Lower leg skin (tissue), 4 donors: ENCODE measurements around the gene APCDD1. TPM values are rescaled to one million over a fixed set of nuclear protein-coding genes. Genes with fewer than 3 reads are reported as not detected.

Source experiments
- DNase-seq, 2 donors: peaks; one replicate each; pipeline ENCODE4 v3.0.0-alpha.2; 2019; ENCODE audit warnings: low spot score in 2 of 2
- H3K4me3 ChIP-seq: fragments of 200-600 bp; sonication (generic); 2 replicates; pipeline ENCODE4 v1.5.1; 2017; ENCODE audit warnings: mild to moderate bottlenecking, low read depth; ENCODE audit not compliant: poor library complexity, severe bottlenecking
- POLR2A ChIP-seq, 2 donors: fragments of 450-650 bp; IDR thresholded peaks; one replicate each; pipeline ENCODE4 v1.6.1; 2016 to 2017; ENCODE audit warnings: antibody characterized with exemption in 2 of 2, mild to moderate bottlenecking in 1 of 2, moderate library complexity in 1 of 2
- WGBS, 2 donors: methylation state at CpG; one replicate each; pipeline ENCODE4 v1.1.5; 2018; 5-methylcytosine and 5-hydroxymethylcytosine counted together
- intact Hi-C: fragments of 100-400 bp; cut with DNase I; formaldehyde crosslinking; loops from one replicate; pipeline ENCODE4 v1.15.0; 2023; ENCODE audit warnings: low total_unique reads
- total RNA-seq, 4 donors: library from RNA; depleted of rRNA; stranded (reverse); fragments of >200 nt; gene quantifications; one replicate each; pipeline ENCODE4 v1.1.0, GENCODE V29; 2016
- TF ChIP-seq, protein P1 (sequence below), 3 donors: fragments of 450-650 bp; IDR thresholded peaks; one replicate each; pipeline ENCODE4 v1.5.1; 2016; ENCODE audit warnings: antibody characterized with exemption in 3 of 3, mild to moderate bottlenecking in 3 of 3, moderate library complexity in 2 of 3

APCDD1 gene
- total RNA-seq, 4 donors from 2014 or later: 76.6 to 192 (median 180) TPM

DNA sequence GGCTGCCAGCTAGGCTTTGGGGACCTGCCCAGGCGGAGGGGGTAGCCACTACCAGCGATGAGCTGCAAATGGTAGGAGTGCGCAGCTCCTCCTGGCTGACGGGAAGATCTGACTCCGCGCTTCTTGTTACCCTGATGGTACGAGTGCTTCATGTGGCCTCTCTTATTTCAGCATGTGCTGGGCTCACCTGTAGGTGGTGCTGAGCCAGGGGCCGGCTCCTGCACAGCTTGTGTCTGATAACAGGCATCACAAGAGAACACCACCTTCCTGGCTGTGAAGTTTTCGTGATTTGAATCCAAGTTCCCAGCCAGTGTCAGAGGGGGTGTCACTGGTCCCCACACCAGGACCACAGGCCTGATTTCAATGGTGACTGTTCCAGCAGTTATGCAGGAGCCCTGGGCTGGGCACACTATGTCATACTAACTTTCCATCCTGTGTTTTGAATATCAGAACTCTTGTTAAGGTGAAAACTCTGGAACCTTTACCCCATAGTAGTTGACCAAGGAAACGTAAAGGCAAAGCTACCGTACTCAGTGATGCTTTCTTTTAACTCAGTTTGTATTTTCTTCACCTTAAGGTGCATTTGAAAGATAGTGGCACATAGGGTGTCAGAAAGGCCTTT, 28.0 kb downstream of the APCDD1 start:
- WGBS, 2 donors: 88 to 93% methylated on average over 11 of the region's 11 CpGs
- no peak for TF ChIP-seq POLR2A (IDR thresholded peaks at IDR 0.05)
- TF ChIP-seq, protein P1, sequence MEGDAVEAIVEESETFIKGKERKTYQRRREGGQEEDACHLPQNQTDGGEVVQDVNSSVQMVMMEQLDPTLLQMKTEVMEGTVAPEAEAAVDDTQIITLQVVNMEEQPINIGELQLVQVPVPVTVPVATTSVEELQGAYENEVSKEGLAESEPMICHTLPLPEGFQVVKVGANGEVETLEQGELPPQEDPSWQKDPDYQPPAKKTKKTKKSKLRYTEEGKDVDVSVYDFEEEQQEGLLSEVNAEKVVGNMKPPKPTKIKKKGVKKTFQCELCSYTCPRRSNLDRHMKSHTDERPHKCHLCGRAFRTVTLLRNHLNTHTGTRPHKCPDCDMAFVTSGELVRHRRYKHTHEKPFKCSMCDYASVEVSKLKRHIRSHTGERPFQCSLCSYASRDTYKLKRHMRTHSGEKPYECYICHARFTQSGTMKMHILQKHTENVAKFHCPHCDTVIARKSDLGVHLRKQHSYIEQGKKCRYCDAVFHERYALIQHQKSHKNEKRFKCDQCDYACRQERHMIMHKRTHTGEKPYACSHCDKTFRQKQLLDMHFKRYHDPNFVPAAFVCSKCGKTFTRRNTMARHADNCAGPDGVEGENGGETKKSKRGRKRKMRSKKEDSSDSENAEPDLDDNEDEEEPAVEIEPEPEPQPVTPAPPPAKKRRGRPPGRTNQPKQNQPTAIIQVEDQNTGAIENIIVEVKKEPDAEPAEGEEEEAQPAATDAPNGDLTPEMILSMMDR (IDR thresholded peaks at IDR 0.05): no peak
- no peak overlapping the region for H3K4me3 ChIP-seq
- DNase-seq: no peak
- intact Hi-C loops: no loop called here

GRCh38 chr18:10482985-10483949, 28.8 kb downstream of the APCDD1 start:
- TF ChIP-seq, protein P1 (IDR thresholded peaks at IDR 0.05): no peak
- TF ChIP-seq POLR2A (IDR thresholded peaks at IDR 0.05): no peak
- no peak overlapping the region for H3K4me3 ChIP-seq
- intact Hi-C loops: no loop called here
- no peak for DNase-seq
- 65 to 67% methylated on average over 13 of the region's 20 CpGs for WGBS, 2 donors

DNA sequence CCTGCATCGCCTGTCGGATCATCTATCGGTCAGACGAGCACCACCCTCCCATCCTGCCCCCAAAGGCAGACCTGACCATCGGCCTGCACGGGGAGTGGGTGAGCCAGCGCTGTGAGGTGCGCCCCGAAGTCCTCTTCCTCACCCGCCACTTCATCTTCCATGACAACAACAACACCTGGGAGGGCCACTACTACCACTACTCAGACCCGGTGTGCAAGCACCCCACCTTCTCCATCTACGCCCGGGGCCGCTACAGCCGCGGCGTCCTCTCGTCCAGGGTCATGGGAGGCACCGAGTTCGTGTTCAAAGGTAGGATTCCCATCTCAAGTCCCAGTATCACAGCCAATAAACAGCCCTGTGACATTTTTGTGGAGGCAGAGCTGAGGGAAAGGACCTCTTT, 31.0 kb downstream of the APCDD1 start:
- intact Hi-C loops: no loop called here
- 89 to 94% methylated on average over 20 of the region's 20 CpGs for WGBS, 2 donors
- no peak for TF ChIP-seq POLR2A (IDR thresholded peaks at IDR 0.05)
- TF ChIP-seq, protein P1 (IDR thresholded peaks at IDR 0.05): no peak
- H3K4me3 ChIP-seq: no peak overlapping the region
- DNase-seq: no peak

DNA sequence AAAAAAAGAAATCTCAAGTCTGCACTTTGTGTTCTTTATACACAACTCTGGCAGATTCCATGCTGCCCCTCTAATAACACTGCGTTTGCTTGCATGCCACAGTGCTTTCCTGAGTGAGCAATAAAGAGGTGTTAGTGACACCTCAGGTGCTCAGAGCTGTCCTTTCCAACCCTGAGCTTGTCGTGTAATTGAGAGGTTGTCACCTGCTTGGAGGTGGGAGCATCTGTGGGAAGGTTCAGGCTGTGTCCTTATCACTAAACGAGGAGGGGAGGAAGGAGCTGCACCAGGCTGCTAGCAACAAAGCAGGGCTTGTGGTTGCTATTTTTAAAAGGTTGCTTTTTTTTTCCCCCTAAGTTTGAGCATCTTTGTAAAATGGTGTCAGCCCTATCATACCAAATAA, 31.9 kb downstream of the APCDD1 start:
- 38 to 39% methylated on average over 3 of the region's 3 CpGs for WGBS, 2 donors
- no peak overlapping the region for H3K4me3 ChIP-seq
- intact Hi-C loops: no loop called here
- TF ChIP-seq POLR2A (IDR thresholded peaks at IDR 0.05): no peak
- TF ChIP-seq, protein P1 (IDR thresholded peaks at IDR 0.05): no peak
- no peak for DNase-seq

- TF ChIP-seq, protein P1 (IDR thresholded peaks at IDR 0.05): no peak
- no peak for TF ChIP-seq POLR2A (IDR thresholded peaks at IDR 0.05)
- no peak overlapping the region for H3K4me3 ChIP-seq
- DNase-seq: no peak
- intact Hi-C loops: no loop called here
- 56 to 64% methylated on average over 6 of the region's 6 CpGs for WGBS, 2 donors
These were observed 32.7 kb downstream of the APCDD1 start for GRCh38 chr18:10487154-10487553.
